HUES6 (cell line): ENCODE data around the gene RPS6KC1.
A peak's percentile ranks its signal among the peaks of the same experiment; 100 is the strongest.

Experiments used
- H3K27ac ChIP-seq: 2 replicates; pipeline ENCODE4 v1.7.0; 2013; ENCODE audit warnings: low read depth, mild to moderate bottlenecking, low read length, inconsistent platforms
- H3K27me3 ChIP-seq: 2 replicates; pipeline ENCODE4 v1.6.1; 2013; ENCODE audit warnings: low read length; ENCODE audit not compliant: control insufficient read depth, insufficient read depth
- H3K36me3 ChIP-seq: 2 replicates; pipeline ENCODE4 v1.6.1; 2013; ENCODE audit warnings: low read length; ENCODE audit not compliant: control insufficient read depth, insufficient read depth
- H3K4me1 ChIP-seq: 2 replicates; pipeline ENCODE4 v1.6.1; 2013; ENCODE audit warnings: low read length; ENCODE audit not compliant: control insufficient read depth, insufficient read depth
- H3K4me3 ChIP-seq: 2 replicates; pipeline ENCODE4 v1.5.1; 2013; ENCODE audit warnings: low read depth, low read length
- H3K9ac ChIP-seq: one replicate; pipeline ENCODE4 v1.6.1; 2013; ENCODE audit warnings: mild to moderate bottlenecking, low read length
- H3K9me3 ChIP-seq: 2 replicates; pipeline ENCODE4 v1.6.1; 2013; ENCODE audit warnings: low read depth, low read length; ENCODE audit not compliant: control insufficient read depth, insufficient read depth

Gene RPS6KC1

DNA sequence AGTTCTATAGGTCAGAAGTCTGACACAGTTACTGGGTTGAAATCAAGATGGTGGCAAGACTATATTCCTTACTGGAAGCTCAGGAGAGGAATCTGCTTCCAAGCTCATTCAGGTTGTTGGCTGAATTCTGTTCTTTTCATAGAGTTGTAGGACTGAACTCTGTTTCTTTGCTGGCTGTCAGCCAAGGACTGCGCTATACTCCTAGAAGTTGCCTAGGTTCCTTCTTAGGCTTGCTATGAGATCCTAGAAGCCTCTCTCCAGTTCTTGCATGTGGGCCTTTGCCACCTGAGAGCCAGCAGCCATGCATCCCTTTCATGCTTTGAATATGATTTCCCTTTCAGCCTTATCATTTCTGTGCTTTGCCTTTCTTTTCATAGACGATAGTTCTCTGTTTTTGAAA lies 176.4 kb downstream of the RPS6KC1 start:
- Histone ChIP-seq H3K9me3 (no peaks in the 10 kb centered on the region), H3K9ac (no peak overlapping the region), H3K4me3 (no peak overlapping the region), H3K27ac (no peak overlapping the region), H3K4me1 (peaks cover 15% of the 10 kb centered on the region; the same call in 1 of the 2 replicates), H3K36me3 (no peaks in the 10 kb centered on the region), H3K27me3 (no peaks in the 10 kb centered on the region)

DNA sequence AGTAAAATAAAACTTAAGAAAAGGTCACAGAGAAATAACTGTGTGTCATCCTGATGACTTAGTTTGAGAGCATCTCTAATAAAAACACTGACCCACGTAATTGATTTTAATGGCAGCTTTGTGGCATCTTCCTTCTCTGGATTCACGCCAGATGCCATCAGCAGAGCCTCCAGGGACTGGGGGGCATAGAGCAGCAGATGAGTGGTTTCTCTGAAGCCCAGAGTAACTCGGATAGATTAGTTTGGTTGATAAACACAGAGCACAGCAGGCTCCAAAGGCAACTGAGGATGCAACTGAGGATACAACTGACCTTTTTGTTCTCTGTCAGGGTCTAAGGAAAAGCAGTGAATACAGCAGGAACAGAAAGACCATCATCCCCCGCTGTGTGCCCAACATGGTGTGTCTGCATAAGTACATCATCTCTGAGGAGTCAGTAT lies 180.8 kb downstream of the RPS6KC1 start:
- no peak overlapping the region for H3K27ac ChIP-seq
- H3K4me1 ChIP-seq = peaks cover 16% of the 10 kb centered on the region; the same call in 1 of the 2 replicates
- H3K27me3 ChIP-seq = no peaks in the 10 kb centered on the region
- H3K36me3 ChIP-seq = no peaks in the 10 kb centered on the region
- H3K4me3 ChIP-seq = no peak overlapping the region
- H3K9ac ChIP-seq = no peak overlapping the region
- H3K9me3 ChIP-seq = no peaks in the 10 kb centered on the region

DNA sequence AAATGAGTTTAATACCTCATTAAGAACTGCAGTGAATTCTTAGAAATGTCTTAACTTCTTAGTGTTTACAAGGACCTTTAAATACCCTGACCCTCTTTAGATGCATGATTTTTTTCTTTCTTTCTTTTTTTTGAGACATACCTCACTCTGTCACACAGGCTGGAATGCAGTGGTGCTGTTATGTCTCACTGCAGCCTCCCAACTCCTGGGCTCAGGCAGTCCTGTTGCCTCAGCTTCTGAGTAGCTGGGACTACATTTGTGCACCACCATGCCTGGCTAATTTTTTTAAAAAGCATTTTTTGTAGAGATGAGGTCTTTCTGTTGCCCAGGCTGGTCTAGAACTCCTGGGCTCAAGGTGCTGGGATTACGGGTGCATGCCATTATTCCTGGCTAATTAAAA lies 191.8 kb downstream of the RPS6KC1 start:
- Histone ChIP-seq H3K4me3 (no peak overlapping the region), H3K4me1 (peaks cover 12% of the 10 kb centered on the region), H3K36me3 (peaks cover 4% of the 10 kb centered on the region), H3K27ac (no peak overlapping the region), H3K9ac (no peak overlapping the region), H3K27me3 (no peaks in the 10 kb centered on the region), H3K9me3 (no peaks in the 10 kb centered on the region)

DNA sequence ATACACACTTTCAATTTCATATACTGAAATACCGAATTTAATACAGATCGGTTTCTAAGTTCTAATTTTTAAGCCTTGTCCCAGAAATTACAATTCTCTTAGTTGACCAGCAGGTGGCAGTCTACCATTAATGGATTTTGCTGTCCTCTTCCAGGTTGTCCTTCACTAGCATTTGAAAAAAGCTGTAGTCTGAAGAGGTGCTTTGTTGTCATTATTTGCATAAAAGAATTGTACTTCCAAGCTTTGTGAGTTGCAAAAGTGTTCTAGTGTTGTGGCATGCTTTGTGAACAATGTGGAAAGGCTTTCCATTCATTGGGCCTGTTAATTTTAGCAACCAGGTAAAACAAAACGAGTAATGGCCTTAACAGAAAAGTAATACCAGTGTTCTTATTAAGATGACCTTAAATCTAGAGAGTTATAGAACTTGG lies 193.6 kb downstream of the RPS6KC1 start:
- H3K4me3 ChIP-seq = no peak overlapping the region
- H3K27me3 ChIP-seq = no peaks in the 10 kb centered on the region
- peaks cover 12% of the 10 kb centered on the region for H3K4me1 ChIP-seq
- H3K27ac ChIP-seq = no peak overlapping the region
- H3K9me3 ChIP-seq = no peaks in the 10 kb centered on the region
- peaks cover 4% of the 10 kb centered on the region for H3K36me3 ChIP-seq
- H3K9ac ChIP-seq = no peak overlapping the region

- H3K27me3 ChIP-seq = no peaks in the 10 kb centered on the region
- peaks cover 12% of the 10 kb centered on the region for H3K4me1 ChIP-seq
- H3K27ac ChIP-seq = 0 out of 2 replicates have a peak overlapping the region, but pooled peaks have one; percentile 44
- no peak overlapping the region for H3K9ac ChIP-seq
- no peaks in the 10 kb centered on the region for H3K9me3 ChIP-seq
- H3K4me3 ChIP-seq = no peak overlapping the region
- H3K36me3 ChIP-seq = peaks cover 4% of the 10 kb centered on the region
Measured at GRCh38 chr1:213245260-213245910, 194.3 kb downstream of the RPS6KC1 start.

- H3K9me3 ChIP-seq = no peaks in the 10 kb centered on the region
- H3K4me3 ChIP-seq = no peak overlapping the region
- peaks cover 12% of the 10 kb centered on the region for H3K4me1 ChIP-seq
- H3K27ac ChIP-seq = no peak overlapping the region
- no peaks in the 10 kb centered on the region for H3K36me3 ChIP-seq
- H3K27me3 ChIP-seq = no peaks in the 10 kb centered on the region
- no peak overlapping the region for H3K9ac ChIP-seq
Measured at GRCh38 chr1:213247038-213247437, 196.0 kb downstream of the RPS6KC1 start.

DNA sequence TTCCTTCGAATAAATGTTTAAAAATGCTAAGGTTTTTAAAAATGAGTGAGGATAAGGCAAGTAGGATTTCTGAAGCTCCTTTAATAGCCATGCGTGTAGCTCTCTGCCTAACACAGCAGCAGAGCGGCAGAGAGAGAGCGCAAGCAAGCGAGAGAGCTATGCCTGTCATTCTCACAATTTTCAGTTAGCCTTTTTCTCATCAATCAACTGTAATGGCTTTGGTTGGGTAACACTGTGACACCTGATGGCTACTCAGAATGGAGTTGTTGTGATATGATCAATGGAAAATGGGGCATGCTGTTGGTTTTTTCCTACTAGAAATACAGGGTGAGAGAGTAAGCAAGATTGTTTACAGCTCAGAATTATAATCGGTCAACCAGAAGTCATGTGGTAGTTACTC lies 198.4 kb downstream of the RPS6KC1 start:
- Histone ChIP-seq H3K36me3 (no peaks in the 10 kb centered on the region), H3K27me3 (no peaks in the 10 kb centered on the region), H3K4me3 (no peak overlapping the region), H3K4me1 (peaks cover 12% of the 10 kb centered on the region), H3K9ac (no peak overlapping the region), H3K9me3 (no peaks in the 10 kb centered on the region), H3K27ac (no peak overlapping the region)

GRCh38 chr1:213250041-213250440 lies 199.0 kb downstream of the RPS6KC1 start:
- Histone ChIP-seq H3K27me3 (no peaks in the 10 kb centered on the region), H3K9me3 (no peaks in the 10 kb centered on the region), H3K4me3 (no peak overlapping the region), H3K36me3 (no peaks in the 10 kb centered on the region), H3K4me1 (peaks cover 8% of the 10 kb centered on the region), H3K27ac (no peak overlapping the region), H3K9ac (no peak overlapping the region)

GRCh38 chr1:213250446-213250845 lies 199.4 kb downstream of the RPS6KC1 start:
- H3K27ac ChIP-seq = no peak overlapping the region

DNA sequence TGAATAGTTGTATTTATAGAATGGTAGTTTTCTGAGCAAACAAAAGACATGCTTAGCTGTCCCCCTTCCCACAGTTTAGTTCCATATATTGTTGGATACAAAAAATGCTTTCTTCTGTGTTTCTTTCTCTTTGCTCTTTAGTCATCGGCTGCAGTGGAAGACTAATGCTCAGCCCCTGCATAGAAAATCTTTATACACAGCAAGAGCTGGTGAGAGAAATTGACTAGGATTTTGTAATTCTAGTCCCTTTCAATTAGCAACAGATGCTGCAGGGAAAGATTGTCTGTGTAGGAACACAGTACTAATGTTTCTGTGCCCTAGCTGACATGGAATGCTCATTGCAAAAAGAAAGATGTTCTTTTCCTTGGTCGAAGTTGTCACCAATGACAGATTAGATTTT lies 200.9 kb downstream of the RPS6KC1 start:
- Histone ChIP-seq H3K27ac (no peak overlapping the region), H3K36me3 (no peaks in the 10 kb centered on the region), H3K9ac (no peak overlapping the region), H3K9me3 (no peaks in the 10 kb centered on the region), H3K4me3 (no peak overlapping the region), H3K27me3 (no peaks in the 10 kb centered on the region), H3K4me1 (peaks cover 9% of the 10 kb centered on the region; the same call in 1 of the 2 replicates)

More at GRCh38 chr1:213250446-213250845, 199.4 kb downstream of the RPS6KC1 start:
- no peak overlapping the region for H3K9ac ChIP-seq
- no peaks in the 10 kb centered on the region for H3K36me3 ChIP-seq
- no peaks in the 10 kb centered on the region for H3K9me3 ChIP-seq
- no peaks in the 10 kb centered on the region for H3K27me3 ChIP-seq
- H3K4me3 ChIP-seq = no peak overlapping the region
- H3K4me1 ChIP-seq = peaks cover 4% of the 10 kb centered on the region

DNA sequence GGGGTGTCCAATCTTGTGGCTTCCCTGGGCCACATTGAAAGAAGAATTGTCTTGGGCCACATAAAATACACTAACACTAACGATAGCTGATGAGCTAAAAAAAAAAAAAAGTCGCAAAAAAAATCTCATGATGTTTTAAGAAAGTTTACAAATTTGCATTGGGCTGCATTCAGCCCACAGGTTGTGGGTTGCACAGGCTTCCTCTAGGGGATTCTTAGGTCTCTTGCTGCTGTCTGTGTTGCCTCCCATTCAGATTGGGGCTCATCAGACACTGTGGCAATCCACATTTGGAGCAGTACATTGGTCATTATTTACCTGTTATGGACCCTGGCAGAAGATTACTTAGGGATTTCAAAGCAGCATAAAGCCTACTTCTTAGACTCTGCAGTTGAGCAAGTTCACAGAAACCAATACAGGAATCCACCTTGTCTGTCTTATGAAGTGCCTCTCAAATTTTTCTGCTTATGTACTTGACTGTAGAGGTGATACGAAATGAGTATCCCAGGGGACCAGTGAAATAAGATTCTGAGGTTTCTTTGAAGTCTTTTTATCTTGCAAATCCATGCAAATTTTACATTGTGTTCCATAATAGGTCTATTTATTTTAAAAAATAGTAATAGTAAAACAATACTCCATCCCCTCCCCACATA lies 205.5 kb downstream of the RPS6KC1 start:
- H3K4me1 ChIP-seq = peaks cover 21% of the 10 kb centered on the region
- no peaks in the 10 kb centered on the region for H3K9me3 ChIP-seq
- H3K27ac ChIP-seq = no peak overlapping the region
- H3K4me3 ChIP-seq = no peak overlapping the region
- H3K27me3 ChIP-seq = no peaks in the 10 kb centered on the region
- H3K9ac ChIP-seq = no peak overlapping the region
- no peaks in the 10 kb centered on the region for H3K36me3 ChIP-seq
